HG03097 (cell line): ENCODE measurements around the gene ALPP.

Experiments used
- ATAC-seq: cut with Tn5 transposase; IDR thresholded peaks from one replicate; pipeline ENCODE4 v1.9.1; 2021; ENCODE audit not compliant: unreplicated experiment, low FRiP score

ALPP gene

GRCh38 chr2:232340171-232340935 lies 38.2 kb upstream of the ALPP start:
- ATAC-seq = no peak

GRCh38 chr2:232341061-232341738 lies 37.4 kb upstream of the ALPP start:
- ATAC-seq = no peak

- no peak for ATAC-seq
Observed at GRCh38 chr2:232341739-232342126, 36.8 kb upstream of the ALPP start.

- no peak for ATAC-seq
Observed at GRCh38 chr2:232342635-232343565, 35.7 kb upstream of the ALPP start.

- ATAC-seq = no peak
Observed at GRCh38 chr2:232343821-232344220, 34.7 kb upstream of the ALPP start.

- no peak for ATAC-seq
Observed at GRCh38 chr2:232345251-232345650, 33.3 kb upstream of the ALPP start.

GRCh38 chr2:232347369-232347768 lies 31.2 kb upstream of the ALPP start:
- ATAC-seq = no peak

- no peak for ATAC-seq
Observed at GRCh38 chr2:232348936-232349335, 29.6 kb upstream of the ALPP start.

- no peak for ATAC-seq
Observed at GRCh38 chr2:232349546-232349945, 29.0 kb upstream of the ALPP start.

GRCh38 chr2:232349946-232350635 lies 28.5 kb upstream of the ALPP start:
- ATAC-seq = no peak

GRCh38 chr2:232350804-232351685 lies 27.5 kb upstream of the ALPP start:
- ATAC-seq = no peak

GRCh38 chr2:232351686-232352510 lies 26.7 kb upstream of the ALPP start:
- no peak for ATAC-seq

- no peak for ATAC-seq
Observed at GRCh38 chr2:232352511-232353091, 25.9 kb upstream of the ALPP start.

GRCh38 chr2:232353096-232353495 lies 25.5 kb upstream of the ALPP start:
- no peak for ATAC-seq

GRCh38 chr2:232353660-232354059 lies 24.9 kb upstream of the ALPP start:
- no peak for ATAC-seq

GRCh38 chr2:232354069-232354468 lies 24.5 kb upstream of the ALPP start:
- ATAC-seq = no peak

- ATAC-seq = no peak
Observed at GRCh38 chr2:232361646-232362045, 16.9 kb upstream of the ALPP start.

GRCh38 chr2:232362174-232362900 lies 16.2 kb upstream of the ALPP start:
- no peak for ATAC-seq
